Smooth muscle cell (in vitro differentiated cells): ENCODE results near the gene CDK5R2. TPM values are rescaled to one million over a fixed set of nuclear protein-coding genes. Genes with fewer than 3 reads are reported as not detected.

ENCODE experiments used
- DNase-seq: peaks from one replicate; lab custom pipeline; 2025; ENCODE audit not compliant: unreplicated experiment; lab: John Stamatoyannopoulos, UW
- H2AFZ ChIP-seq: fragments of 200-600 bp; sonication (generic); 2 replicates; pipeline ENCODE4 v1.6.0; 2016; ENCODE audit warnings: antibody characterized with exemption, low read depth, mild to moderate bottlenecking
- H3F3A ChIP-seq: fragments of 200-600 bp; sonication (generic); 2 replicates; pipeline ENCODE4 v1.6.0; 2017; ENCODE audit warnings: antibody characterized with exemption, low read depth
- H3K27ac ChIP-seq: fragments of 200-600 bp; sonication (generic); 2 replicates; pipeline ENCODE4 v1.5.1; 2016; ENCODE audit warnings: low read depth, mild to moderate bottlenecking
- H3K27me3 ChIP-seq: fragments of 200-600 bp; sonication (generic); 2 replicates; pipeline ENCODE4 v1.6.1; 2016; ENCODE audit warnings: low read depth, mild to moderate bottlenecking
- H3K36me3 ChIP-seq: fragments of 200-600 bp; sonication (generic); 2 replicates; pipeline ENCODE4 v1.5.1; 2016; ENCODE audit warnings: low read depth
- H3K4me1 ChIP-seq: fragments of 200-600 bp; sonication (generic); 2 replicates; pipeline ENCODE4 v1.5.1; 2016; ENCODE audit warnings: low read depth
- H3K4me2 ChIP-seq: fragments of 200-600 bp; sonication (generic); 2 replicates; pipeline ENCODE4 v1.6.0; 2016; ENCODE audit warnings: mild to moderate bottlenecking
- H3K4me3 ChIP-seq: fragments of 200-600 bp; sonication (generic); 2 replicates; pipeline ENCODE4 v1.5.1; 2016; ENCODE audit warnings: mild to moderate bottlenecking
- H3K79me2 ChIP-seq: fragments of 200-600 bp; sonication (generic); 2 replicates; pipeline ENCODE4 v1.6.0; 2016; ENCODE audit warnings: low read depth, mild to moderate bottlenecking
- H3K9ac ChIP-seq: fragments of 200-600 bp; sonication (generic); 2 replicates; pipeline ENCODE4 v1.6.0; 2016; ENCODE audit warnings: low read depth
- H3K9me3 ChIP-seq: fragments of 200-600 bp; sonication (generic); replicated peaks from 2 replicates; pipeline ENCODE4 v1.5.1; 2016; ENCODE audit warnings: low read depth
- H4K20me1 ChIP-seq: fragments of 200-600 bp; sonication (generic); 2 replicates; pipeline ENCODE4 v1.6.0; 2016; ENCODE audit warnings: low read depth
- WGBS: methylation state at CpG from one replicate; pipeline ENCODE4 v1.1.7; 2016; ENCODE audit warnings: low lambda C conversion rate; 5-methylcytosine and 5-hydroxymethylcytosine counted together
- polyA plus RNA-seq: library from polyadenylated mRNA; unstranded; fragments of >200 nt; fragmentation: Nextera tagmentation; extraction: Ambion mirVana; gene quantifications from 2 replicates; pipeline ENCODE4 v1.2.1, GENCODE V29; 2016
- total RNA-seq: library from RNA; depleted of rRNA; stranded (reverse); fragments of >200 nt; gene quantifications from 2 replicates; pipeline ENCODE4 v1.2.3, GENCODE V29; 2014
- TF ChIP-seq, protein P1 (sequence below): fragments of 200-600 bp; sonication (generic); IDR thresholded peaks from 2 replicates; pipeline ENCODE4 v1.5.1; 2017; ENCODE audit warnings: borderline replicate concordance, mild to moderate bottlenecking, antibody characterized with exemption; ENCODE audit not compliant: insufficient read depth, poor library complexity, severe bottlenecking

CDK5R2 gene
- not detected in 2 replicates for total RNA-seq
- 0.62 TPM in 1 of 2 replicates, not detected in the other for polyA plus RNA-seq

DNA sequence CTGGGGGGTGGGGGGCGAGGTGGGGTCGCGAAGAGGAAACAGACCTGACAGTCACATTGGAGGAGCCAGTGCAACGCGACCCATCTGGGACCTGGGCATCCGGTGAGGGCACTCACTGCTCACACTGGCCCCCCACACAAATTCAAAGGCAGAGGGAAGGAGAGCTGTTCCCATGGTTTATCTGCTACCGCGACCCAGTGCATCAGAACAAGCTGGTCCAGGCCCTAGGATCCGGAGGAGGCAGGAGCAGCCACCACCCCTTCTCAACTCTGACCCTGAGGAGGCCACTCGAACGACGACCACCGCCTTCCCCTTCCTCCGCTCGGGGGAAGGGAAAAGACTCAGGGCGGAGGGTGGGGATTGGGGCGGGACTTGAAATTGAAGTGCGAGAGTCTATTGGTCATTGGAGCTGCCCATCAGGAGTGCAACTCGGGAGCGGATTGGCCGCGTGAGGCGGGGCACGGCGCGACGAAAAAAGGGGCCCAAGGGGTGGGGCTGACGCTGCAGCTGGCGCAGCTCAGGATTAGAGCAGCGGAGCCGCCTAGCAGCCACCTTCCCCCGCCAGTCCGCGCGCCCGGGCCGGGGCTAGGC lies at the start of gene CDK5R2:
Gene CDK5R2, plus strand, starts transcription at position 526 of the 591 bp plus-strand sequence. CDS start 155 bp downstream, outside the sequence.
- Histone ChIP-seq H2AFZ (peak within 1 kb of the TSS; percentile 90), H3K4me2 (peak within 1 kb of the TSS; percentile 97), H3K36me3 (no peaks in the 10 kb centered on the region), H3K27ac (no peak within 1 kb of the TSS), H3K79me2 (no peaks in the 10 kb centered on the region), H3K4me1 (peaks cover 15% of the 10 kb centered on the region), H3K27me3 (peaks cover 70% of the 10 kb centered on the region), H3K9me3 (no peaks in the 10 kb centered on the region), H3K9ac (no peak within 1 kb of the TSS), H3F3A (peaks cover 6% of the 10 kb centered on the region), H3K4me3 (peak within 1 kb of the TSS; percentile 65), H4K20me1 (no peaks in the 10 kb centered on the region)
- DNase-seq = peak; percentile 75
- under 1% methylated on average over 36 of the region's 37 CpGs for WGBS
- TF ChIP-seq, protein P1, sequence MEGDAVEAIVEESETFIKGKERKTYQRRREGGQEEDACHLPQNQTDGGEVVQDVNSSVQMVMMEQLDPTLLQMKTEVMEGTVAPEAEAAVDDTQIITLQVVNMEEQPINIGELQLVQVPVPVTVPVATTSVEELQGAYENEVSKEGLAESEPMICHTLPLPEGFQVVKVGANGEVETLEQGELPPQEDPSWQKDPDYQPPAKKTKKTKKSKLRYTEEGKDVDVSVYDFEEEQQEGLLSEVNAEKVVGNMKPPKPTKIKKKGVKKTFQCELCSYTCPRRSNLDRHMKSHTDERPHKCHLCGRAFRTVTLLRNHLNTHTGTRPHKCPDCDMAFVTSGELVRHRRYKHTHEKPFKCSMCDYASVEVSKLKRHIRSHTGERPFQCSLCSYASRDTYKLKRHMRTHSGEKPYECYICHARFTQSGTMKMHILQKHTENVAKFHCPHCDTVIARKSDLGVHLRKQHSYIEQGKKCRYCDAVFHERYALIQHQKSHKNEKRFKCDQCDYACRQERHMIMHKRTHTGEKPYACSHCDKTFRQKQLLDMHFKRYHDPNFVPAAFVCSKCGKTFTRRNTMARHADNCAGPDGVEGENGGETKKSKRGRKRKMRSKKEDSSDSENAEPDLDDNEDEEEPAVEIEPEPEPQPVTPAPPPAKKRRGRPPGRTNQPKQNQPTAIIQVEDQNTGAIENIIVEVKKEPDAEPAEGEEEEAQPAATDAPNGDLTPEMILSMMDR = no peak

DNA sequence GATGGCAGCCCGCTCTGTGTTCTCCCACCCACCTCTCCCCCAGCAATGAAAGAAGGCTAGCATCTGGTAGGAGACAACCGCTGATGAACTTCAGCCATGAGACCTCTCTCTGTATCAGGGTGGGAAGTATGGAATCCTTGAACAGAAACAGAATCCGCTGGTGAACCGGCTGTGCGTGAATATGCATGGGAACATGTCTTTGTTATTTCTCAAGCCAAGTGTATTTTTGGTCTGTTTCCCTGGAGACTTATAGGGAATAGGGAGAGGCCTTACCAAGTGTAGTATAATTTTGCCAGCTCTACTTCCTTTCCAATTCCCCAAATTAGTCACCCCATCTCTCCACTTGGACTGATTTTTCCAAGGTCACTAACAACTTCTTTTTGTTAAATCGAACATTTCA lies 48.7 kb upstream of the CDK5R2 start:
- Histone ChIP-seq H3K36me3 (no peaks in the 10 kb centered on the region), H3K4me3 (no peak overlapping the region), H3K79me2 (no peaks in the 10 kb centered on the region), H3K27ac (no peak overlapping the region), H4K20me1 (no peaks in the 10 kb centered on the region), H3K27me3 (peaks cover 2% of the 10 kb centered on the region), H3K9me3 (no peaks in the 10 kb centered on the region), H3K4me2 (no peak overlapping the region), H3F3A (peaks cover 10% of the 10 kb centered on the region), H3K4me1 (peaks cover 7% of the 10 kb centered on the region), H2AFZ (no peak overlapping the region), H3K9ac (no peak overlapping the region)
- WGBS = 96% methylated on average over 6 of the region's 6 CpGs
- TF ChIP-seq, protein P1 = no peak
- DNase-seq = no peak

DNA sequence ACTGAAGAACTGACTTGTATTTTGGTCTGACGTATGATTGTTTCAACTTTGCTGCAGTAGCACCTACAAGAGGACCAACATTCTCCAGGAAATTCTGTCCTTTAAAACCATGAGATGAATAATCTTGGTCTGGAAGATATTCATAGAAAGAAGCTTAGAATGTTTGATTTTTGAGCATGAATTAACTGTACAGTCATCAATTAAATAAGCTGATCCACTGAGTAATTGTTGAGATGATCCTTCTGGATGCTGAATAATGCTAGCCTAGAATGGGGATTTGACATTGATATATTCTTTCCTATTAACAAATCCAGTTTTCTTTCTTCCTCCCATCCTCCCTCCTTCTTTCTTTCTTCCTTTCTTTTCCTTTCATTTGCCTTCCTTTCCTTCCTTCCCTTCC lies 39.0 kb upstream of the CDK5R2 start:
- H3K79me2 ChIP-seq = no peaks in the 10 kb centered on the region
- TF ChIP-seq, protein P1 = no peak
- no peak overlapping the region for H3K4me3 ChIP-seq
- DNase-seq = no peak
- no peak overlapping the region for H3K9ac ChIP-seq
- no peak overlapping the region for H2AFZ ChIP-seq
- H4K20me1 ChIP-seq = no peaks in the 10 kb centered on the region
- H3K27me3 ChIP-seq = no peaks in the 10 kb centered on the region
- no peaks in the 10 kb centered on the region for H3K4me1 ChIP-seq
- no peak overlapping the region for H3K4me2 ChIP-seq
- no peaks in the 10 kb centered on the region for H3K9me3 ChIP-seq
- H3F3A ChIP-seq = no peaks in the 10 kb centered on the region
- WGBS = 88% methylated on average over 1 of the region's 1 CpG
- no peaks in the 10 kb centered on the region for H3K36me3 ChIP-seq
- no peak overlapping the region for H3K27ac ChIP-seq

DNA sequence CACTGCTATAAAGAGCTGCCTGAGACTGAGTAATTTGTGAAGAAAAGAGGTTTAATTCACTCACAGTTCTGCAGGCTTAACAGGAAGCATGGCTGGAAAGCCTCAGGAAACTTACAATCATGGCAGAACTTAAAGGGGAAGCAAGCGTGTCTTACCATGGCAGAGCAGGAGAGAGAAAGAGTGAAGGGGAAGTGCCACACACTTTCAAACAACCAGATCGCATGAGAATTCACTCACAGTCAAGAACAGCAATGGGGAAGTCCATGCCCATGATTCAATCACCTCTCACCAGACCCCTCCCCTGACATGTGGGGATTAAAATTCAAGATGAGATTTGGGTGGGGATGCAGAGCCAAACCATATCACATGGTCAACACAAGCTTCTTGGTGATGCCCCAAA lies 34.7 kb upstream of the CDK5R2 start:
- no peak for DNase-seq
- no peaks in the 10 kb centered on the region for H3K4me1 ChIP-seq
- H3K79me2 ChIP-seq = no peaks in the 10 kb centered on the region
- no peaks in the 10 kb centered on the region for H3K36me3 ChIP-seq
- H3F3A ChIP-seq = no peaks in the 10 kb centered on the region
- H4K20me1 ChIP-seq = no peaks in the 10 kb centered on the region
- H3K4me2 ChIP-seq = no peak overlapping the region
- no peaks in the 10 kb centered on the region for H3K9me3 ChIP-seq
- H3K4me3 ChIP-seq = no peak overlapping the region
- 94% methylated on average over 2 of the region's 2 CpGs for WGBS
- H3K27ac ChIP-seq = no peak overlapping the region
- TF ChIP-seq, protein P1 = no peak
- H2AFZ ChIP-seq = no peak overlapping the region
- no peaks in the 10 kb centered on the region for H3K27me3 ChIP-seq
- H3K9ac ChIP-seq = no peak overlapping the region
